PC-3 (cell line): ENCODE measurements around the gene ASCL5.

Experiments used
- CTCF ChIP-seq: fragments of 300-600 bp; sonication (generic); conservative IDR thresholded peaks from 2 replicates; pipeline ENCODE4 v1.5.1; 2017; ENCODE audit warnings: antibody characterized with exemption, low read depth, mild to moderate bottlenecking, low read length
- EZH2 ChIP-seq: fragments of 300-600 bp; sonication (generic); IDR thresholded peaks from one replicate; pipeline ENCODE4 v1.6.1; 2017; ENCODE audit warnings: antibody characterized with exemption, mild to moderate bottlenecking, low read length; ENCODE audit not compliant: unreplicated experiment

GRCh38 chr1:201145816-201146215, 18.8 kb upstream of the ASCL5 start:
- no peak for TF ChIP-seq EZH2
- no peak for TF ChIP-seq CTCF
